IPS-15b (cell line): ENCODE measurements around the gene PTPRN2.

Experiments
- H3K27me3 ChIP-seq: one replicate; pipeline ENCODE4 v1.6.1; 2013; ENCODE audit warnings: low read length; ENCODE audit not compliant: control insufficient read depth, insufficient read depth
- H3K36me3 ChIP-seq: one replicate; pipeline ENCODE4 v1.6.1; 2013; ENCODE audit warnings: low read length; ENCODE audit not compliant: control insufficient read depth, insufficient read depth
- H3K4me1 ChIP-seq: one replicate; pipeline ENCODE4 v1.6.1; 2013; ENCODE audit warnings: mild to moderate bottlenecking, low read length; ENCODE audit not compliant: control insufficient read depth, insufficient read depth
- H3K4me3 ChIP-seq: one replicate; pipeline ENCODE4 v1.5.1; 2013; ENCODE audit warnings: low read depth, low read length
- H3K9ac ChIP-seq: one replicate; pipeline ENCODE4 v1.6.1; 2013; ENCODE audit warnings: low read depth, mild to moderate bottlenecking, low read length
- H3K9me3 ChIP-seq: one replicate; pipeline ENCODE4 v1.6.1; 2013; ENCODE audit warnings: mild to moderate bottlenecking, low read length; ENCODE audit not compliant: control insufficient read depth, insufficient read depth

The PTPRN2 gene

DNA sequence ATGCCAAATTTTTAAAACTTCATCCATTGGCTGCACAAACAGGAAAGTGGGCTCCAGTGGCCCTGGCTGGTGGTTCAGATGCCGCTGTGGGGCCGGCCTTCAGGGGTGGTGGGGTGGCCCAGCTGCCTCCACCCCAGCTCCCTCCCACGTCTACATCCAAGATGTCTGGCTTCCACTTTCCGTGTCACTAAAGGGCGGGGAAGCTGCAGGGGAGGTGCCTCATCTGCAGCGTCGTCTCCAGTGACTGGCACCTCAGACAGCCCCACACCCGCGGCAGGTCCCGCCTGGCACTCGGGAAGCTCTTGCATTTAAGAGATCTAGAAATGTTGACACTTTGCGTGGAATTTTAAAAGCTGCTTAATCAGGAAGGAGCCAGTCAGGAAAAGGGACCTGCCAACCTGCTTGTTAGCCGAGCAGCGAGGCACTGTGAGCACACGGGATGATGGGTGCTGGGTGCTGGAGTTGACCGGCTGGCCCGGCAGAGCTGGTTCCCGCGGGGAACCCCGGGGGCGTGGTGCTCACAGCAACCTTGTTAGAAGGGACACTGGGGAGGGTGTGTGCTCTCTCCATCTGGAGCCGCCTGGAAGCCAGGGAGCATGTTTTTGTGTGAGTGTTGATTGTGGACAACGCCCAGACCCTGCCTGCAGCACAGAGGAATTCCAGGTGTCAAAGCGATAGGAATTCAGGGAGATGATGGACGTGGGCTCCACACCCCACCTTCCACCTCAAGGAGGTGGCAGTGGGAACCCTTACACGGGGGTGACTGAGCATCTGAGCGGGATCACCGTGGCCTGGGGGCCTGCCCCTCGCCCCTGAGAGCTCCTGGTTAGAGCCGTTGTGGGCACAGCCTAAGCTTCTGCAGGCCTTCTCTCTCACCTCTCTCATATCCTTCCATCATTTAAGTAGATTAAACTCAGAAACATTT, 320.5 kb downstream of the PTPRN2 start:
- Histone ChIP-seq H3K9me3 (no peaks in the 10 kb centered on the region), H3K36me3 (no peaks in the 10 kb centered on the region), H3K4me1 (no peaks in the 10 kb centered on the region), H3K9ac (no peak overlapping the region), H3K27me3 (no peaks in the 10 kb centered on the region), H3K4me3 (no peak overlapping the region)

DNA sequence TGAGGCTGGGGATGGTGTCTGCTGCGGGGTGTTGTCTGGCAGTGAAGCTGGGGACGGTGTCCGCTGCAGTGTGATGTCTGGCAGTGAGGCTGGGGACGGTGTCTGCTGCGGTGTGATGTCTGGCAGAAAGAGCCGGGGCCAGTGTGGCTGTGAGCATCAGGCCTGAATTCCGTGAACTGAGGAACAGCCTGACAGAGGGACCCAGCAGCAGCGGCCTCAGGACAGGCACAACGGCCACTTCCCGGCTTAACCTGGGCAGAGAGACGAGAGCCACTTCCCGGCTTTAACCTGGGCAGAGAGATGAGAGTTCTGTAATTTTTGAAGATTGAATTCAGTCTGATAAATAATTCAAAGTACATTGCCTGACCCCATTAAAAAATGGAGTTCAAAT, 321.2 kb downstream of the PTPRN2 start:
- no peaks in the 10 kb centered on the region for H3K4me1 ChIP-seq
- no peaks in the 10 kb centered on the region for H3K27me3 ChIP-seq
- no peaks in the 10 kb centered on the region for H3K36me3 ChIP-seq
- H3K9me3 ChIP-seq = no peaks in the 10 kb centered on the region
- H3K4me3 ChIP-seq = no peak overlapping the region
- H3K9ac ChIP-seq = no peak overlapping the region

DNA sequence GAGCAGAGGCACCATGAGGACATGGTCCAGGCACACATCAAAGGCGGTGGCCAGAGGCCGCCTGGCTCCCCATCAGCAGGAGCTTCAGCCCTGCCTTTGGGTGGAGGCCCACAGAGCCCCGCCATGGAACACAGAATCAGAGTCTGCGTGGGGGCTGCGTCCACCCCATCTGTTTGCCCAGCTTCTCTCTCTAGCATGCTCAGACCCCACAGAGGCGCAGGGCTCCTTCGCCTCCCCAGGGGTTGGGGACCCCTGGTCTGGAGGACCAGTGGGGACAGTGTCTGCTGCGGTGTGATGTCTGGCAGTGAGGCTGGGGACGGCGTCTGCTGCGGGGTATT, 321.9 kb downstream of the PTPRN2 start:
- H3K36me3 ChIP-seq = no peaks in the 10 kb centered on the region
- H3K4me3 ChIP-seq = no peak overlapping the region
- H3K27me3 ChIP-seq = no peaks in the 10 kb centered on the region
- no peak overlapping the region for H3K9ac ChIP-seq
- H3K4me1 ChIP-seq = no peaks in the 10 kb centered on the region
- H3K9me3 ChIP-seq = no peaks in the 10 kb centered on the region

DNA sequence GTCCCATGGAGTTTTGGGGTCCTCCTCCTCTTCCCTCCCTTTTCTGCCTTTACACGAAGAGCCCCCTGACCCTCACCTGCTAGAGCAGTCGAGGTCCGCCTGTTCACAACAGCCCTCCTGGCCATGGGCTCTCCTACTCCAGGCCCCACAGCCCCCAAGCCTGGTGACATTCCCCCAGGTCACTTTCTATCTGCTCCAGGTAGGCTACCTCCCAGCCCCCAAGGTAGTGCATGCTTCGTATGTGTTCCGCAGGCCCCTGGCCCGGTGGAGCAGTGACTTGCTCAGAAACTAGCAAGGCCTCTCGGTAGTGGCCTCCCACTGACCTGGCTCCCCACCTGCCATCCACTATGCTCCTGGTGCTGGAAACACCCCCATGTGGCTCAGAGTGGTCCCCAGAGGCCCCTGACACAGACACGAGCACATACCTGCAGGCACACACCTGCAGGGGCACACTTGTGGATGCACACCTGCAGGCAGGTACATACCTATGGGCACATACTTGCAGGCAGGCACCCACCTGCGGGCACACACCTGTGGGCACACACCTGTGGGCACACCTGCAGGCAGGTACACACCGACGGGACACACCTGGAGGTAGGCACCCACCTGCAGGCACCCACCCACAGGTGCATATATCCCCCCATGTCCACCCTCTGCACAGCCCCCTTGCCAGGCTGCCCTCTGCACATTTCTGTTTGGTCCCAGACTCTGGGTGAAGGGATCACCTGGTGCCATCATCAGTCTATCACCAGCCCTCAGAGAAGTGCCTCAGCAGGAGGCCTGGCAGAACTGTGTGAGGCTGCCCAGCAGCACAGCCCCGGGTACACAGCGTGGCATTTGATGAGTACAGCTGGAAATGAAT, 322.5 kb downstream of the PTPRN2 start:
- no peaks in the 10 kb centered on the region for H3K27me3 ChIP-seq
- no peaks in the 10 kb centered on the region for H3K9me3 ChIP-seq

DNA sequence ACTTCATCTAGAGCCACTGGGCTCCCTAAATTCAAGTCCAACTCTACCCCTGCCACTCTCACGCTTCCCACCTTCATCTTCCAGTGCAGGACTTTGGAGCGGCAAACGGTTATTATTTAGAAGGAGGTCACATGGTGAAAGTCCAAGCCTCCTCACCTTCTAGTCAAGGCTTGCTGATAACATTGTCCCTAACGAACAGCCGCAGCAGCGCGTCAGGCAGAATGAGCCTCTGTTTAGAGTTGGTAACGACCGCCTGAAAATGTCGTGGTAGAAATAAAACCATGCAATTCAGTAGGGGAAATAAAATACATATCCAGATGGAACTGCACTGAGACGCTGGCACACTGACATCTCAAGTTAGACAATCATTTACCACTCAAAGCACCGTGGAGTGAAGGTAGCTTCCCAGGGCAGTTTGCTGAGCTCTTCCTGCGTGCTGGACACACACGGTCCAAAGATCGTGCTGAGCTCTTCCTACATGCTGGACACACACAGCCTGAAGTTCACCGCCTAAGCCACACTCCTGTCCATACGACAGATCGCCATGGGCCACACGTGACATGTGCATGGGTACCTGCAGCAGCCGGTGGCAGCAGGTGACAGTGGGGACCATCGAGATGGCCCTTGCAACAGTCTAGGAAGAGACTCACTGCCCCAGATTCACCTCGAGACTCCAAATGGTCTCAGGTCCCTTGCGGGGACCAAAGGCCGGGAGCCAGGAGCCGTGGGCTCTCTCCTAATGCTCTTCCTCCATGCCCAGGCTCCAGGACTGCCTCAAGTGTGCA, 323.5 kb downstream of the PTPRN2 start:
- Histone ChIP-seq H3K4me1 (no peaks in the 10 kb centered on the region), H3K9me3 (no peaks in the 10 kb centered on the region), H3K4me3 (no peak overlapping the region), H3K27me3 (no peaks in the 10 kb centered on the region), H3K9ac (no peak overlapping the region), H3K36me3 (no peaks in the 10 kb centered on the region)

More for the DNA sequence above, 322.5 kb downstream of the PTPRN2 start:
- H3K36me3 ChIP-seq = no peaks in the 10 kb centered on the region
- H3K4me3 ChIP-seq = no peak overlapping the region
- H3K4me1 ChIP-seq = no peaks in the 10 kb centered on the region
- H3K9ac ChIP-seq = no peak overlapping the region

DNA sequence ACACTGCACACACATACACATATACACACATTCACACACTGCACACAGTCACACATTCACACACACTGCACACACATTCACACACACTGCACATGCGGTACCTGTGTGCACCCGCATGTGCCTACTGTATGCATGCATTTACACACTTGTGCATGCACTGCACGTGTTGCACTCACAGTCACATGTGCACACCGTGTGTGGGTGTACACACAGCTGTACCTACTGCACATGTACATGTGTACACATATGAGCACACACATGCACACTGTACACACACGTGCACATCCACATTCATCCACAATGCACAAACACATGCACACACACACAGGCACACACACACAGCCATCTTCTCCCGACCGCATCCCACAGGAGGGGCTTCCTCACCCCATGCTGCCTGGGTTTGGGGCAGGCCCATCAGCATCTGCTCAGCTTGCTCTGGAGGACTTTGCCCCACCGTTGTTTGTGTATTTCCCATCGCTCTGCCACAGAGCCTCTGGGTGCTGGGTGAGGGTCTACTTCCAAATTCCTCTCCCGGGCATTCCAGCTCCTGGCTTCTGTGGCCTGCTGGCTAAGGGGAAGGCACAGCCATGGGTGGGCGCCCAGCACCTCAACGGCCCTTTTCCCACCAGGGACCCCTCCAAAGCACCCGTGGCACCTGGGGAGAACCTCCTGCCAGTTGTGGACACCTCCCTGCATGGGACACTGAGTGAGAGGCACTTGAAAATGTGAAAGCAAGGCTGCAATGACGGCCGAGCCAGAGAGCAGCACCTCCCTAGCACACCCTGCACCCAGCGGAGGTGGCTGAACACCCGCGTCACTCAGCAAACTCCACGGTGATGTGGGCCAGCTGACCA, 324.3 kb downstream of the PTPRN2 start:
- Histone ChIP-seq H3K9me3 (no peaks in the 10 kb centered on the region), H3K9ac (no peak overlapping the region), H3K27me3 (no peaks in the 10 kb centered on the region), H3K36me3 (no peaks in the 10 kb centered on the region), H3K4me3 (no peak overlapping the region), H3K4me1 (no peaks in the 10 kb centered on the region)

DNA sequence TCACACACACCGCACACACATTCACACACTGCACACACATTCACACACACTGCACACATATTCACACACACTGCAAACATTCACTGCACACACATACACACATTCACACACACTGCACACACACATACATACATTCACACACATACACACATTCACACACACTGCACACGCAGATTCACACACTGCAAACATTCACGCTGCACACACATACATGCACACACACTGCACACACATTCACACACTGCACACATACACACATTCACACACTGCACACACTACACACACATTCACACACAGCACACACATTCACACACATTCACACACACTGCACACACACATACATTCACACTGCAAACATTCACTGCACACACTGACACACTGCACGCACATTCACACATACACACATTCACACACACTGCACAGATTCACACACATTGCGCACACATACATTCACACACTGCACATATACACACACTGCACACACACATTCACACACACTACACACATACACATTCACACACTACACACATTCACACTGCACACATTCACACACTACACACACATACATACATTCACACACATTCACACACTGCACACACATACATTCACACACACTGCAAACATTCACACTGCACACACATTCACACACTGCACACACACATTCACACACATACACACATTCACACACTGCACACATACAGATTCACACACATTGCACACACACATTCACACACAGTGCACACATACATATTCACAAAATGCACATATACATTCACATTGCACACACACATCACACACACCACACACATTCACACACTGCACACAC, 325.1 kb downstream of the PTPRN2 start:
- no peak overlapping the region for H3K4me3 ChIP-seq
- no peaks in the 10 kb centered on the region for H3K27me3 ChIP-seq
- no peaks in the 10 kb centered on the region for H3K9me3 ChIP-seq
- H3K4me1 ChIP-seq = no peaks in the 10 kb centered on the region
- no peaks in the 10 kb centered on the region for H3K36me3 ChIP-seq
- H3K9ac ChIP-seq = no peak overlapping the region

DNA sequence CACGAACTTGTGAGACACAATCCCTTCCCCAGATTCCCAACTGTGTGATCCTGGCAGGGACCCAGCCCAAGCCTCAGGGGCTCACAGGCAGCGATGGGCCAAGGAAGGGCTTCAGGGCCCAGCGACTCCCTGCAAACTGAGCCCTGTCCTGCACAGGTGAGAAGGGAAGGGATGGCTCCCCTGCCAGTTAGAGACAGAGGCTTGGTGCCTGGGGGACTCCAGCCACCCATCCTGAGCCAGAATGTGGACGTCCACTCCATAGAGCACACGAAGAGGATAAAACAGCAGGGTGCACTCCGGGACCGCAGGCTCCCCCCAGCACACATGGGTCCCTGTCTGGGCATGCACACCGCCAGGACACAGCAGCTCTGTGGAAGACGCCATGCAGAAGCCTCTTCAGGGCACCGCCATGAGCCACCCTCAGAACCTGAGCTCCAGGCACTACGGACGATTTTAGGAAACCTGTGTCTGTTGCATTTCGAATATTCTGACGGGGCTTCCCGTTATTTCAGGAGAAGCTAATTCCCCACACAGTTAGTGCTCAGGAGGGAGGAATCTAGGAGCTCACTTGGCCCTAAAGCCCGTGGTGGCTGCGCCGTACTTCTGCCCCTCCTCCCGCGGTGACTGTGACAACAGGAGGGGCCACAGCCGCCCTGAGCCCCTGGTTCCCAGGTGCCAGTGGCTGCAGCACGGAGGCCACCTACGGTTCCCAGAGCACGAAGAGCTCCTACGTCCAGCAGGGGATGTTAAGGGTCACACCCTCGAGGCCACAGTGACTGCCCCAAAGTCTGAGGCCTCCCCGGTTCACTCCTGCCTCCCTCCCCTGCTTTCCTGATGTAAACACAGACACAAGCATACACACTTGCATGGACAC, 326.0 kb downstream of the PTPRN2 start:
- Histone ChIP-seq H3K9me3 (no peaks in the 10 kb centered on the region), H3K4me3 (no peak overlapping the region), H3K4me1 (no peaks in the 10 kb centered on the region), H3K9ac (no peak overlapping the region), H3K27me3 (no peaks in the 10 kb centered on the region), H3K36me3 (no peaks in the 10 kb centered on the region)

DNA sequence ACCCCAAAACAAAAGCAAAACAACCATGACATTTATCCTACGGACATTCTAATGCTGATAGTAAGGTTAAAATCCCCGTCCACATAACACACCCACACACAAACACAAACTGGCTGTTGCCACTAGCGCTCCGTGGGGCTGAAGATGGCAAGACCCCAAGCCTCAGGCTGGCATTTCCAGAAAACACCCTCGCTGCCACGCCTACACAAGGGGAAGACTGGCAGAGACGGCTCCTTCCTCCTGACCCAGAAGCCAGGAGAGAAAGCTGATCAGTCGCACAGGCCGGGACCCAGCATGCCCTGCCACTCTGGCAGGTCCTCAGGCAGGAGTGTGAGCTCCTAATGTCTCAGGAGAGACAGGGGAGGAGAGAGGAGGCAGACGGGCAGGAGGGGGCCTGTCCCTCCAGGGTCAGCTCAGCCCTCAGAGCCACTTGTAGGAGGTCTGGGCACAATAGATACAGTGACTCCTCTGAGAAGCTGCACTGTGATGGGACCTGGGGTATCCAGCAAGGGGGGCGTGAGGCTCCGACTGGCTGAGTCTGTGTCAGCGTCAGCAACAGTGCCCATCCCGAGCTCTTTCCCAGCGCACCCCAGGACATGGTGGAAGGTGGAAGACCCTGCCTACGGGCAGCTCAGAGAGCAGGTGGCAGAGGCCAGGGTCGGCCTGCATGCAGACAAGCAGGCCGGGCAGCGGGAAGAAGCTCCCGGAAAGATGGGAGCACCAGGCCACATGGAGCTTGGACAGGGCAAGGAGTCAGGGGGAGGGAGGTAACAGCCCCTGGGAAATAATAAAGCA, 326.9 kb downstream of the PTPRN2 start:
- Histone ChIP-seq H3K4me3 (no peak overlapping the region), H3K4me1 (no peaks in the 10 kb centered on the region), H3K36me3 (no peaks in the 10 kb centered on the region), H3K27me3 (no peaks in the 10 kb centered on the region), H3K9me3 (no peaks in the 10 kb centered on the region), H3K9ac (no peak overlapping the region)
